Measurements from ENCODE around the gene C1orf21. TPM values are rescaled to one million over a fixed set of nuclear protein-coding genes. Genes with fewer than 3 reads are reported as not detected.

The C1orf21 gene
- polyA plus RNA-seq, 3 donors, result 0.23 to 1.1 (median 0.28) TPM

DNA sequence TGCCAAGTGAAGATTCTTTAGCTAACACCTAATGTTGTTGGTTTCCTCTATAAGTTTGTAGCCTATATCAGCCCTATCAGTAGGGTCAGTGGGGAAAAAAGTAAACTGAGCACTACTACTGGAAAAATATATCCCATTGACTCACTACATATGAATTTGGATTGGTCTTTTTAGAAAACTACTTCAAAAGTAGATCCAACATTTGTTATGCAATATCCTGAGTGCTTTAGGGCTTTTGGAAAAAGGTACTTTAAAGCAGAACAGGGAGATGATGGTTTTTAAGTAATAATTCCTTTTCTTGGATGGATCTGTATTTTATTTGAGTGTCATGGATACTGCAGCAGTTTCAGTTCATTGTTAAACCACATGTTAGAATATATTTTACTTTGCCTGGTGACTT lies 7.1 kb downstream of the C1orf21 start:
- no peak overlapping the region for H3K27ac Mint-ChIP-seq
- H3K4me1 ChIP-seq (ENCODE audit: control insufficient read depth in 1 of 2, insufficient read depth in 2 of 2, low read length in 2 of 2), result peaks cover 0 to 4% of the 10 kb centered on the region in 2 donors
- TF ChIP-seq, protein P1, sequence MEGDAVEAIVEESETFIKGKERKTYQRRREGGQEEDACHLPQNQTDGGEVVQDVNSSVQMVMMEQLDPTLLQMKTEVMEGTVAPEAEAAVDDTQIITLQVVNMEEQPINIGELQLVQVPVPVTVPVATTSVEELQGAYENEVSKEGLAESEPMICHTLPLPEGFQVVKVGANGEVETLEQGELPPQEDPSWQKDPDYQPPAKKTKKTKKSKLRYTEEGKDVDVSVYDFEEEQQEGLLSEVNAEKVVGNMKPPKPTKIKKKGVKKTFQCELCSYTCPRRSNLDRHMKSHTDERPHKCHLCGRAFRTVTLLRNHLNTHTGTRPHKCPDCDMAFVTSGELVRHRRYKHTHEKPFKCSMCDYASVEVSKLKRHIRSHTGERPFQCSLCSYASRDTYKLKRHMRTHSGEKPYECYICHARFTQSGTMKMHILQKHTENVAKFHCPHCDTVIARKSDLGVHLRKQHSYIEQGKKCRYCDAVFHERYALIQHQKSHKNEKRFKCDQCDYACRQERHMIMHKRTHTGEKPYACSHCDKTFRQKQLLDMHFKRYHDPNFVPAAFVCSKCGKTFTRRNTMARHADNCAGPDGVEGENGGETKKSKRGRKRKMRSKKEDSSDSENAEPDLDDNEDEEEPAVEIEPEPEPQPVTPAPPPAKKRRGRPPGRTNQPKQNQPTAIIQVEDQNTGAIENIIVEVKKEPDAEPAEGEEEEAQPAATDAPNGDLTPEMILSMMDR (IDR thresholded peaks at IDR 0.05), result no peak

DNA sequence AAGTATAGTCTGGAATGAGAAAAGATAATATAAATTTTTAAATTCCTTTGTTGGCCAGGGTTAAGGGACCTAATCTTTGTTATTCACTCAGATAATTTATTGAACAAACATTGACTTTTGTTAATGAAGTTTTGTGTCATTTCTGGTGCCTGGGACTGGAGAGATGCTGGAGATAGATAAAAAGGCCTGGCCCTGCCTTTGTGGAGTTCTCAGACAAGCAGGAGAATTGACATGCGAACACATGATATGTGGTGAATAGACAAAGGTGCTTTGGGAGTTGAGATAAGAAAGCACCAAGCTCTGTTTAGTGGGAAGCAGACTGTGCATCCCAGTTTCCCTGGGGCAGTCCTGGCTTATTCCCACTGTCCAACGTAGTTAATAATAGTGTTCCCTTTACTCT lies 8.5 kb downstream of the C1orf21 start:
- no peak overlapping the region for H3K27ac ChIP-seq (ENCODE audit: low read depth in 1 of 2, low read length in 2 of 2)
- TF ChIP-seq, protein P1 (IDR thresholded peaks at IDR 0.05), result no peak
- Mint-ChIP-seq H3K36me3 (no peaks in the 10 kb centered on the region), H3K9me3 (no peaks in the 10 kb centered on the region), H3K4me3 (no peak overlapping the region), H3K27me3 (ENCODE audit: low read depth in 3 of 3) (peaks cover 0 to 2% (median 0%) of the 10 kb centered on the region in 3 donors), H3K27ac (no peak overlapping the region), H3K4me1 (peaks cover 8% of the 10 kb centered on the region)
- H4K20me1 ChIP-seq (ENCODE audit: insufficient read depth, low read length), result no peaks in the 10 kb centered on the region
- H3K79me2 ChIP-seq (ENCODE audit: insufficient read depth, low read length), result no peaks in the 10 kb centered on the region
- H3K36me3 ChIP-seq (replicated peaks in 1 of 2; ENCODE audit: control insufficient read depth in 1 of 2, insufficient read depth in 2 of 2, low read length in 2 of 2), result no peaks in the 10 kb centered on the region
- no peak overlapping the region for H3K4me3 ChIP-seq (replicated peaks in 1 of 3; ENCODE audit: low read depth in 2 of 3, low read length in 3 of 3)
- no peak for DNase-seq
- H3K9me3 ChIP-seq (replicated peaks in 1 of 2; ENCODE audit: control insufficient read depth in 1 of 2, insufficient read depth in 1 of 2, low read length in 2 of 2), result no peaks in the 10 kb centered on the region
- intact Hi-C loops (cut with micrococcal nuclease), result no loop called here
- H3K4me1 ChIP-seq (ENCODE audit: control insufficient read depth in 1 of 2, insufficient read depth in 2 of 2, low read length in 2 of 2), result peaks cover 0 to 5% of the 10 kb centered on the region in 2 donors
- 88% methylated on average over 1 of the region's 2 CpGs for WGBS (ENCODE audit: insufficient coverage)
- no peak overlapping the region for H3K4me2 ChIP-seq (replicated peaks; ENCODE audit: extremely low read depth, low read length, poor library complexity, severe bottlenecking)
- H2AFZ ChIP-seq (ENCODE audit: insufficient read depth, low read depth, low read length, poor library complexity, severe bottlenecking), result no peak overlapping the region
- H3K9ac ChIP-seq (ENCODE audit: insufficient read depth, low read length, poor library complexity, severe bottlenecking), result no peak overlapping the region
- no peaks in the 10 kb centered on the region for H3K27me3 ChIP-seq (ENCODE audit: control insufficient read depth in 2 of 2, insufficient read depth in 2 of 2, low read length in 2 of 2)

More for the DNA sequence above, 7.1 kb downstream of the C1orf21 start:
- Histone ChIP-seq H3K4me3 (replicated peaks in 1 of 3; ENCODE audit: low read depth in 2 of 3, low read length in 3 of 3) (no peak overlapping the region), H3K9ac (ENCODE audit: insufficient read depth, low read length, poor library complexity, severe bottlenecking) (no peak overlapping the region), H2AFZ (ENCODE audit: insufficient read depth, low read depth, low read length, poor library complexity, severe bottlenecking) (no peak overlapping the region), H3K27me3 (ENCODE audit: control insufficient read depth in 2 of 2, insufficient read depth in 2 of 2, low read length in 2 of 2) (no peaks in the 10 kb centered on the region), H3K79me2 (ENCODE audit: insufficient read depth, low read length) (no peaks in the 10 kb centered on the region), H3K9me3 (replicated peaks in 1 of 2; ENCODE audit: control insufficient read depth in 1 of 2, insufficient read depth in 1 of 2, low read length in 2 of 2) (no peaks in the 10 kb centered on the region), H3K36me3 (replicated peaks in 1 of 2; ENCODE audit: control insufficient read depth in 1 of 2, insufficient read depth in 2 of 2, low read length in 2 of 2) (no peaks in the 10 kb centered on the region), H3K27ac (ENCODE audit: low read depth in 1 of 2, low read length in 2 of 2) (no peak overlapping the region), H3K4me2 (replicated peaks; ENCODE audit: extremely low read depth, low read length, poor library complexity, severe bottlenecking) (no peak overlapping the region), H4K20me1 (ENCODE audit: insufficient read depth, low read length) (no peaks in the 10 kb centered on the region)
- Mint-ChIP-seq H3K4me3 (no peak overlapping the region), H3K4me1 (peaks cover 9% of the 10 kb centered on the region), H3K9me3 (no peaks in the 10 kb centered on the region), H3K27me3 (ENCODE audit: low read depth in 3 of 3) (peaks cover 0 to 2% (median 0%) of the 10 kb centered on the region in 3 donors), H3K36me3 (no peaks in the 10 kb centered on the region)
- intact Hi-C loops (cut with micrococcal nuclease), result no loop called here
- no peak for DNase-seq
